GM18526 (cell line): ENCODE data around the gene AHR.

Experiments used
- POLR2A ChIP-seq: IDR thresholded peaks from 3 replicates; pipeline ENCODE4 v1.6.1; 2011; ENCODE audit not compliant: insufficient read length; ENCODE audit errors: extremely low read depth

Gene AHR

DNA sequence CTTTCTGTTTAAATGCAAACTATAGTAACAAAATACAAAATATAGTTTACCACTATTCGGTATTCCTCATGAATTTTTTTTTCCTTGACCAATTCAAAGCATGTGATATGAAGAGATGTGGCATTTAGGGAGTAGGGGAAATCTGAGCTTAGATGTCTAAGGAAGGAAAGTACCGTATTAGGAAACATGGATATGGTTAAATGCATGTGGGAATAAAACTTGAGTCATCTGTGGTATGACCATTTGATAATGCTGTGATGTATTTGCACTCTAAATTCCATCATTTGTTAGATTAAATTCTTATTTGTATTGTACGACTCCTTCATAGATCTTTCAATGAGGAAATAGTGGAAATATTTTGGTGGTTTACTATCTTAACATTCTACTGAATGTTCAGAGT, 19.7 kb downstream of the AHR start:
- TF ChIP-seq POLR2A, result no peak

DNA sequence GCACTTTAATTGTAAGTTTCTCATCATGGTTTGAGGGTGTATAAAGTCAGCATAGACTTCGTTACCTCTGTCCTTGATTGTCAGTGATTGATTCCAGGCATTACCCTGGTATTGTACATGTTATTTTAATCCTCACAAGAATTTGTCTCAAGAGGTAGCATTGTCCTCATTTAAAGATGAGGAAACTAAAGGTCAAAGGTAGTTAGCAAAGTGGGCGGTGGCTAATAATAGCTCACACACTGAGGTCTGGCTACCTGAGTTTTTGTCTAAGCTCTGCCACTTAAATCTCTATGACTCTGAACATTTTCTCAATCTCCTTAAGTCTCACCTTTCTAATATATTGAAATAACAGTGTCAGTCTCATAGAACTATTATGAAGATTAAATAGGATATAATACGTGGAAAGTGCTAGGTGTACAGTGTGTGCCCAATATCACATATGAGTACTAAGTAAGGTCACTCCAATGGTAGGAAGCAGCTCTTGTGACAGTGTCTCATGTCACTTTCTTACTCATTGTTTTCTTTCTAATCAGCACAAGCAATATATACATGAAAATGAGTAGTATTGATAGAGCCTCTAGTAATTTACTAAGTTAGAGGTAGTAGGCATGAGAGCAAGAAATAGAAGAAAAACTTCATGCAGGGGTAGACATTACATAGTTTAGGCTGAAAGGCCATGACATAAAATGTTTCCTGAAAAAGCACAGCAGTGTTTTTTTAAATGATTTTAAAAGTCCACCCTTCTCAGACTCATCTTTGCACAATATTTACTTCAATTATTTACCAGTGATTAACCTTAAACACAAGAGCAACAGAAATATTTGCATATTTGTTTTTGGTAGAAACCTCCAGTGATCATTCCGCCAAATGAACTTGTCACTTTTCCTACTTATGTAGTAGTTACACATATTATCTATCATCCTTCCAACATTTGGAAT, 21.0 kb downstream of the AHR start:
- no peak for TF ChIP-seq POLR2A

DNA sequence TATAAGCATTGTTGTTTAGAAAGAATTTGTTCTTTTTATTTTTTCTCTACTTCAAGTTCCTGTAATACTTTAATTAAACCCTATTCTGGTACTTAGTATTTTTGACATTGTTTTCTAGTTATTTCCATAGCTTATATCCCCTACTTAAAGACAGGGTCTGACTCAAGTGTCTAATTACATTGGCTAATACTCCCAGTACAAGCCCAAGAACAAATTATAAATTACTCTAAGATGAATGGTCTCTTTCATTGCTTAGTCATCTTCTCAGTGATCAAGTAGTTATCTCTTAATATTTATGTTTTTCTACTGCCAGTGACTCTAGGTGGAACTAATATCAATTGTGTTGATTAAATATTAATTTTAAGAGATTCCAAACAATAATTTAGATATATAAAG, 21.6 kb downstream of the AHR start:
- TF ChIP-seq POLR2A, result no peak

DNA sequence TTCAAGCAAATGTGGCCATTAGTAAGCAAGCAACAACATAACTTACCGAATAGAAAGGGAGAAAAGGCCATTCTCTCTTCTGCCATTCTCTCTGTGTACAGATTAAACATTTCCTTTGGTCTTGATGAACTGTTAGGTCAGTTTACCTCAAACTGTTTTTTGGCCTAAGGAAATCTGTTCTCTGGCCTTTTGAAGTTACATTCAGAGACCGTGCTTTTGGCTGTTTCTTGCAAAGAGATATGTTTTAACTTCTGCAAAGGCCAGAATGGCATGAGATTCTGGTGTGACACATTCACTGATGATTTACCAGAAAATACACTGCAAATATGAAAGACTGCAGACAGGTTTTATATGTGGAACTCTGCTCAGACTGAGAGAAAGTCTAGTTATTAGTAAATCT, 22.2 kb downstream of the AHR start:
- no peak for TF ChIP-seq POLR2A

DNA sequence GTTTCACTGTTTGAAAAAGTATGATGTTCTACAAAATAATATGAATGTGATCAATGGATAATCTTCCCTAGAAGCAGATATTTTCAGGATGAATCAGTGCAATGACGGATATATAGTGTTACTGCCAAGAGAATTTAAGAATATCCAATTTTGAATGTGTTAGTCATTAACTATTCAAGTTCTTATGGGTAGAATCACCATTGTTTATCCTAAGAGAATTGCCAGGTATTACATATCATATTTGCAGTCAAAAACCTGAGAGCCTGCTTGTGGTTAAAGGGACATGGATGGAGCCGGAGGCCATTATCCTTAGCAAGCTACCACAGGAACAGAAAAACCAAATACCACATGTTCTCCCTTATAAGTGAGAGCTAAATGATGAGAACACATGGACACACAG, 26.9 kb downstream of the AHR start:
- TF ChIP-seq POLR2A, result no peak

DNA sequence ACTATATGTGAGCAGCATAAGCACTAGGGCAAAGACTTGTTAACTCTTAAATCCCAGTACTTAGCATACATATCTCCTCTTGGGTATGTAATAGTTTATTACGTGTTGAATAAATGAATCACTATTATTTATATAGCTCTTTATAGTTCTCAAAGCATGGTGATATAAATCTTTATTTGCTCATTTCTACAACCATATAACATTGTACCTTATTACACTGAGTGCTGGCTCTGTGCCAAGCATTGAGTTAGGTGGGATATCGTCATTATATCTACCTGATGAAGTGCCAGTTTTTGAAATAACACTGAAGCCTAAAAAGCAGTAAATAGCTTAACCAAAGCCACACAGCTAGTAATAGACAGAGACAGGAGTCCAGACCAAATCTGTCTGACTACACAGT, 27.9 kb downstream of the AHR start:
- no peak for TF ChIP-seq POLR2A

DNA sequence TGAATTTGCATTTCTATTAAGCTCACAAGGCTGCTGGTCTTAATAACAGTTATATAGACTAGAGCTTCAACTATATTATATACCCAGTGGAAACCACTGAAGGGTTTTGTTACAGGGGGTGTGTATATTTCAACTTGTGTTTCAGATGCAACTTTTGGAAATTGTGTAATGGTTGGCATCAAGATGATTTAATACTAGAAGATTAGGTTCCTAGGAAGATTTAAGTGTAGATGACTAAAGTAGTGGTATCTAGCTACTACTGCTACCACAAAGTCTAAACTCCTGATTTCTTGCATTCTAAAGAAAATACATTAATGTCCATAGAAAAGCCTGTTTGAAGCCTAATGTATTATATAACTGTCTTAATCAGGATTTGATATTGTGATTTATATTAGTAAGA, 30.2 kb downstream of the AHR start:
- TF ChIP-seq POLR2A, result no peak

DNA sequence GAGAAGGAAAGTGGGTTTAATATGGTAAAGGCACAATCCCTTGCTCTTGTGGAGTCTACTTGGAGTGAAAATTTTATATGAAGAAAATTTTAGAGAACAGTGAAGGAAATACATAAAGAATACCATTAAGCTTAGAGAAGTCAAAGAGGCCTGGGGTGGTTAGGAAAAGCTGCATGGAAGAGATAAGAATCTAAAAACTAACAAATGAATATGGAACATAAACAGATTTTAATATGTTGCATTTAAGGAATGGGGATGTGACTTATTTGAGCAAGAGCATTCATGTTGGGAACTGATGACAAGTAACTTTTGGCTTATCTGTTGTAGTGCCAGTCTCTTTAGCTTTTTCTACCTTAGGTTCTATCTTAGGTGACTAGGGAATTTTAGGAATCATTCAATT, 31.0 kb downstream of the AHR start:
- TF ChIP-seq POLR2A, result no peak

DNA sequence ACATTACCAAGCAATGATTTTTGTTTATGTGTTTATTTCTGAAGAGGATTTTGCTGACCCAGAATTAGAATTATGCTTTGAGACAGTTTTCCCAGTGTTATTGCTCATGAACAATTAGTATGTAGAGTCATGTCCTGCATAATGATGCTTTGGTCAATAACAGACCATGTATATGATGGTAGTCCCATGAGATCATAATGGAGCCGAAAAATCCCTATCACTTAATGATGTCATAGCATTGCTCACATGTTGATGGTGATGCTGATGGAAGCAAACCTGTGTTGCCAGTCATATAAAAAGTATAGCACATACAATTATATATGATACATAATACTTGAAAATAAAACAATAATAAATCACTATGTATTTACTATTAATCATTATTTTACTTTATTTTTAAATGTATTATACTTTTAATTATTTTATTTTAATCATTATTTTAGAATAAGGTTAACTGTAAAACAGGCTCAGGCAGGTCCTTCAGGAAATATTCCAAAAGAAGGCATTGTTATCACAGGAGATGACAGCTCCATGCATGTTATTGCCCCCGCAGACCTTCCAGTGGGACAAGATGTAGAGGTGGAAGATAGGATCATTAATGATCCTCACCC, 33.5 kb downstream of the AHR start:
- TF ChIP-seq POLR2A, result no peak

DNA sequence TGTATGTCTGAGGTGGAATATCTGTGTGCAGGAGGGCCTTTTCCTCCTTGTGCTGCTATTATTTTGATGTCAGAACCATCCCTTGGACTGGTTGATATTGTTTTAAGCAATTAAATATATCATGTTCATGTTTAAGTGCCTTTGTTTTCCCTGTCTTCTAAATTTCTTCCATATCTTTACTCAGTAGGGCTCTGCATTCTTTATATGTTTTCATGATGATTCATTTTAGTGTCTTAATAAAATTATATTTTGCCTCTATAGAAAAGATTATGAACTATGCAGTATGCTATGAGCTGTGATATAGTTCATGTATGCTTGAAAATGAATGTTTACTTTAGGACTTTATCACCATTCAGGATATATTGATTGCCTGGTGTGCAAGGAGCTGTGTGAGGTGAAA, 34.8 kb downstream of the AHR start:
- no peak for TF ChIP-seq POLR2A

DNA sequence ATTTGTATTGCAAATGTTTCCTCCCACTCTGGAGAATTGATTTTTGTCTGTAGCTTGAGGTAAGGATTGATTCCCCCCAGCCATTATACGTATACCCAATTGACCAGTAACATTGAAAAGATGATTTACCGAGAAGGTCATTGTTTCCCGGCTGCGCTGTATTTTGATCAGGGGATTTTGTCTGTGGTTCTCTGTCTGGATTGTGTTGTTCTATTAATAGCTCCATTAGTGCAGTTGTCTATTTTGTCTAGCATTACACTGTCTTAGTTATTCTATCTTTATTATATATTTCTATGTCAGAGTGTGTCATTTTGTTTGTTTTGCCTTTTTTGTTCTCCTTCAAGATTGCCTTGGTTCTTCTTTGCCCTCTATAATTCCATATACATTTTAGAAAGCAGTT, 37.7 kb downstream of the AHR start:
- TF ChIP-seq POLR2A, result no peak

DNA sequence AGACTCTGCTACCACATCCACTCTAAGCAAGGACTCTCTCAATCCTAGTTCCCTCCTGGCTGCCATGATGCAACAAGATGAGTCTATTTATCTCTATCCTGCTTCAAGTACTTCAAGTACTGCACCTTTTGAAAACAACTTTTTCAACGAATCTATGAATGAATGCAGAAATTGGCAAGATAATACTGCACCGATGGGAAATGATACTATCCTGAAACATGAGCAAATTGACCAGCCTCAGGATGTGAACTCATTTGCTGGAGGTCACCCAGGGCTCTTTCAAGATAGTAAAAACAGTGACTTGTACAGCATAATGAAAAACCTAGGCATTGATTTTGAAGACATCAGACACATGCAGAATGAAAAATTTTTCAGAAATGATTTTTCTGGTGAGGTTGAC, 40.7 kb downstream of the AHR start:
- TF ChIP-seq POLR2A, result no peak

DNA sequence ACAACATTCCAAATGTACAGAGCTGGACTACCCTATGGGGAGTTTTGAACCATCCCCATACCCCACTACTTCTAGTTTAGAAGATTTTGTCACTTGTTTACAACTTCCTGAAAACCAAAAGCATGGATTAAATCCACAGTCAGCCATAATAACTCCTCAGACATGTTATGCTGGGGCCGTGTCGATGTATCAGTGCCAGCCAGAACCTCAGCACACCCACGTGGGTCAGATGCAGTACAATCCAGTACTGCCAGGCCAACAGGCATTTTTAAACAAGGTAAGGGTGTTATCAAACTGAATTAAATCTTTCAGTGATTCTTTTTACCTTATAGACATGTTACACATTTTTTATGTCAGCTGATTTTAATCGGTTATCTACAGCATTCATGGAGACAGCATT, 41.5 kb downstream of the AHR start:
- TF ChIP-seq POLR2A, result no peak

DNA sequence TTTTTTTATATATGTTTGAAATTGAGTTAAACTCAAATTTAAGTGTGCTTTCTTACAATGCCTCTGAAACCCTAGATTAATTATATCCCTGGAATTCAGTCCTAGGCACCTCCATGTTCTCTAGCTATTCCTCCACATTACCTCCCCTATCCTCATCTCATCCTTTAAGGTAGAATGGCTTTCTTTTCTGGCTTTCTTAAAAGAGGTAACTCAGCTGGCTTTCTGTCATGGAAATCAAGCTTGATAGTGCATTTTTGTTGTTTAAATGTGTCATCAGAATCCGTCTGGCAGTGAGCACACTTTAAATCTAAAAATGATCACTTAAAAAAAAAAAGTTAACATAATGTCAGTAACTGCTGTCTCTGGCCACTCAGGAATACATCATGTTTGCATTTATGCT, 42.2 kb downstream of the AHR start:
- no peak for TF ChIP-seq POLR2A

DNA sequence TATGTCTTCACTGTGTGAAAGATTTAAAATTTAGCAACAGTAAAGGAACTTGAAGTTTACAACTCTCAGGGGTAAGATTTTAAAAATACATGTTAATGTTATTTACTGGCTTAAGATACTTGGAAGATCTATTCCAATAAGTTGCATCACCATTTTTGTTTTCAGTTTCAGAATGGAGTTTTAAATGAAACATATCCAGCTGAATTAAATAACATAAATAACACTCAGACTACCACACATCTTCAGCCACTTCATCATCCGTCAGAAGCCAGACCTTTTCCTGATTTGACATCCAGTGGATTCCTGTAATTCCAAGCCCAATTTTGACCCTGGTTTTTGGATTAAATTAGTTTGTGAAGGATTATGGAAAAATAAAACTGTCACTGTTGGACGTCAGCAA, 44.3 kb downstream of the AHR start:
- TF ChIP-seq POLR2A, result no peak

DNA sequence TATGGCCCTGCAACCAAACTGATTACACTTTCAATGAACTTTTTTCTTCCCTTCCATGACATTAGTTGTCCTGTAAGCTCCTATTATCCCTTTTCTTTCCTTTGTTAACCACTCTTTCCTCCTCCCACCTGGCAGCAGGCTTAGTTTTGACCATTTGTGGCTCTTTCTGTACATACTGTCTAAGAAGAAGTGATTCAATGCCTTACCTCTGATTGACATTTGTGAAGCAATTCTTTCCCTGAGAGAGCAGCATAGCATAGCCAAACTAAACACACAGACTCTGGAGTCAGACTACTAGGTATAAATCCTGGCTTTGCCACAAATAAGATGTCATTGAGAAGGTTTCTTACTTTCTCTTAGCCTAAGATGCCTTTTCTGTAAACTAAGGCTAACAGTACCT, 48.9 kb downstream of the AHR start:
- no peak for TF ChIP-seq POLR2A

DNA sequence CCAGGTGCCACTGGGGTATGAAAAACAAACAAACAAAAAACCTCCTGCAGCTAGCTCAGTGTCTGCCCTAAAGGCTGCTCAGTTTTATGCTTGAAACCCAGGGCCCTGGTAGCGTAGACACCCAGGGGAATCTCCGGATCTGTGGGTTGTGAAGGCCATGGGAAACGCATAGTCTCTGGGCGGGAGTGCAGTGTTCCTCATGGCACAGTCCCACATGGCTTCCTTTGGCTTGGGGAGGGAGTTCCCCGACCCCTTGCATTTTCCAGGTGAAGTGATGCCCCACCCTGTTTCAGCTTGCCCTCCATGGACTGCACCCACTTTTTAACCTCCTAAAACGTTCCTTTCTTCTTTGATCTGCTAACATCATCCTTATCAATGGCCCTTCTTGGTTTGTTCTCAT, 56.0 kb downstream of the AHR start:
- TF ChIP-seq POLR2A, result no peak
